ENCODE data around the gene SMPD1.
A peak's percentile ranks its signal among the peaks of the same experiment; 100 is the strongest.

Gene SMPD1

GRCh38 chr11:6389905-6390717 lies at the start of gene SMPD1:
TSS of gene SMPD1 (plus strand) at chr11:6390474. CDS start at chr11:6390599, 125 bp downstream.
- DNase-seq: peak; percentile 87 to 93

GRCh38 chr11:6345366-6345765 lies 44.9 kb upstream of the SMPD1 start:
- no peak for DNase-seq

- no peak for DNase-seq
These were observed 40.2 kb upstream of the SMPD1 start for GRCh38 chr11:6350043-6350442.

GRCh38 chr11:6350486-6350885 lies 39.8 kb upstream of the SMPD1 start:
- DNase-seq: no peak

GRCh38 chr11:6351782-6352382 lies 38.4 kb upstream of the SMPD1 start:
- DNase-seq: peak in 1 of 2 donors; percentile 16

- DNase-seq: peak; percentile 58 to 61
These were observed 36.8 kb upstream of the SMPD1 start for GRCh38 chr11:6353367-6353987.

GRCh38 chr11:6354651-6355485 lies 35.4 kb upstream of the SMPD1 start:
- no peak for DNase-seq

GRCh38 chr11:6356503-6357055 lies 33.7 kb upstream of the SMPD1 start:
- no peak for DNase-seq

GRCh38 chr11:6357222-6357621 lies 33.1 kb upstream of the SMPD1 start:
- DNase-seq: peak; percentile 41 to 50

- DNase-seq: no peak
These were observed 30.1 kb upstream of the SMPD1 start for GRCh38 chr11:6360183-6360582.

GRCh38 chr11:6362185-6362872 lies 27.9 kb upstream of the SMPD1 start:
- no peak for DNase-seq

GRCh38 chr11:6362873-6363678 lies 27.2 kb upstream of the SMPD1 start:
- peak; percentile 66 to 74 for DNase-seq

- no peak for DNase-seq
These were observed 24.6 kb upstream of the SMPD1 start for GRCh38 chr11:6365659-6366058.

- DNase-seq: no peak
These were observed 18.4 kb upstream of the SMPD1 start for GRCh38 chr11:6371825-6372224.

GRCh38 chr11:6377902-6378639 lies 12.2 kb upstream of the SMPD1 start:
- DNase-seq: no peak

- no peak for DNase-seq
These were observed 11.7 kb upstream of the SMPD1 start for GRCh38 chr11:6378640-6378989.

- DNase-seq: no peak
These were observed 5.1 kb upstream of the SMPD1 start for GRCh38 chr11:6385046-6385777.

GRCh38 chr11:6387811-6388599 lies 2.3 kb upstream of the SMPD1 start:
- no peak for DNase-seq

GRCh38 chr11:6388748-6389147 lies 1.5 kb upstream of the SMPD1 start:
- no peak for DNase-seq

All from stimulated activated CD4-positive, alpha-beta T cell treated with anti-CD3 and anti-CD28 coated beads, Interleukin-2, amount 100 ng/mL, for 48 hours (primary cell).